NCI-H526 (cell line): ENCODE results near the gene STAT5A.
"Not testable (repeated sequence)": the region's sequence is repeated elsewhere in the genome, so short reads cannot be mapped to it uniquely, and the experiment has no call there.

Source experiments
- DNase-seq, 2 experiments: peaks; one replicate each; lab custom pipeline; 2025; lab: John Stamatoyannopoulos, UW

The STAT5A gene

DNA sequence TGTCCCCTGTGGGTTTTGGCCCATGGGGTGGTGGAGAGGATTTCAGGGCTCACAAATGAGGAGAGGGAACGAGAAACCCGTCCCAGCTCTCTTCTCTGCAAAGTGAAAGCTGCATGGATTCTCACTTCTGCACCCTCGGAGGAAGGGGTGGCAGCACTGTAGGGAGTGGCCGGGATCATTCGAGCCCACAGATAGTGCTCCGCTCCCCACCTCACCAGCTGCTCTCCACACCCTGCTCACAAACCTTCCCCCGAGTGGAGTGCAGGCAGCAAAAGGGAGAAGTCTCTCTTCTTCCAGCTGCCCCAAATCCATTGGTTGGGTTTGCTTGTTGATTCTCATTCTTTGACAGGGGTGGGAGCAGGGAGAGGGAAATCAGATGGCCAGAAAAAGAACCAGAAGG lies 20.1 kb downstream of the STAT5A start:
- DNase-seq: no peak

DNA sequence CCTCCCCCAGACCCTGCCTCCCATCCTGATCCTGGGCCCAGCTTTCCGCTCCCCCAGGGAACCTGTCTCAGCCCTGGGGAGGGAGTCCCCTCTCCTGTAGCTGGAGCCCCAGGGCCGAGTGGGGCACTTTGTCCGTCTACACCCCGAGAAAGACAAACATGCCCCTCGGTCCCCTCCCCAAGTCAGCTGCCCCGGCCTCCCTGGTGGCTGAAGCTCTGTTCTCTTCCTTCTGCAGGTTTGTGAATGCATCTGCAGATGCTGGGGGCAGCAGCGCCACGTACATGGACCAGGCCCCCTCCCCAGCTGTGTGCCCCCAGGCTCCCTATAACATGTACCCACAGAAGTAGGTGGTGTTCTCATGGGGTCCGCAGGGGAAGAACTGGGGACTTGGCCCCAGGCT lies 20.8 kb downstream of the STAT5A start:
- DNase-seq: no peak

DNA sequence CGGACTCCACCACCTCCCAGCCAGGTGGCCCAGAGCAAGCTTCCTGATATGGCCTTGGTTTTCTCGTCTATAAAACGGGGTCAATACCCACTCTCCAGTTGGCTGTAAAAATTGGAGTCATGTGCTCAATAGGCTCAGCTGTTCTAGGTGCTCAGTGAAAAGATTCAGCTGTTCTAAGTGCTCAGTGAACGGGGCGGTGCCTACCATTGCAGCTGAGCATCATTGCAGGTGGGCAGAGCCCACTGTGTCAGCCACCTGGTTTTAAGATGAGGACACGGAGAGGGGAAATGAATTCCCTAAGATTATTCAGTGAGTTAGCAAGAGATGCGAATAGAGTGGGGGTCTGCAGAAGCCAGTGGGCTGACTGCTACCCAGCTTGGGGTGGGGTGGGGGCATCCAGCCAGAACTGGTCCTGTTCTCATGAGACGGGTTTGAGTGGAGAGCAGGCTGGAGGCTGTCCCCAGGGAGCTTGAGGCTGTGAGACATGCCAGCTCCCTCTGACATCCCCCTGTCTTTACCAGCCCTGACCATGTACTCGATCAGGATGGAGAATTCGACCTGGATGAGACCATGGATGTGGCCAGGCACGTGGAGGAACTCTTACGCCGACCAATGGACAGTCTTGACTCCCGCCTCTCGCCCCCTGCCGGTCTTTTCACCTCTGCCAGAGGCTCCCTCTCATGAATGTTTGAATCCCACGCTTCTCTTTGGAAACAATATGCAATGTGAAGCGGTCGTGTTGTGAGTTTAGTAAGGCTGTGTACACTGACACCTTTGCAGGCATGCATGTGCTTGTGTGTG lies 21.9 kb downstream of the STAT5A start:
- DNase-seq: no peak

DNA sequence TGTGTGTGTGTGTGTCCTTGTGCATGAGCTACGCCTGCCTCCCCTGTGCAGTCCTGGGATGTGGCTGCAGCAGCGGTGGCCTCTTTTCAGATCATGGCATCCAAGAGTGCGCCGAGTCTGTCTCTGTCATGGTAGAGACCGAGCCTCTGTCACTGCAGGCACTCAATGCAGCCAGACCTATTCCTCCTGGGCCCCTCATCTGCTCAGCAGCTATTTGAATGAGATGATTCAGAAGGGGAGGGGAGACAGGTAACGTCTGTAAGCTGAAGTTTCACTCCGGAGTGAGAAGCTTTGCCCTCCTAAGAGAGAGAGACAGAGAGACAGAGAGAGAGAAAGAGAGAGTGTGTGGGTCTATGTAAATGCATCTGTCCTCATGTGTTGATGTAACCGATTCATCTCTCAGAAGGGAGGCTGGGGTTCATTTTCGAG lies 22.5 kb downstream of the STAT5A start:
- no peak for DNase-seq

DNA sequence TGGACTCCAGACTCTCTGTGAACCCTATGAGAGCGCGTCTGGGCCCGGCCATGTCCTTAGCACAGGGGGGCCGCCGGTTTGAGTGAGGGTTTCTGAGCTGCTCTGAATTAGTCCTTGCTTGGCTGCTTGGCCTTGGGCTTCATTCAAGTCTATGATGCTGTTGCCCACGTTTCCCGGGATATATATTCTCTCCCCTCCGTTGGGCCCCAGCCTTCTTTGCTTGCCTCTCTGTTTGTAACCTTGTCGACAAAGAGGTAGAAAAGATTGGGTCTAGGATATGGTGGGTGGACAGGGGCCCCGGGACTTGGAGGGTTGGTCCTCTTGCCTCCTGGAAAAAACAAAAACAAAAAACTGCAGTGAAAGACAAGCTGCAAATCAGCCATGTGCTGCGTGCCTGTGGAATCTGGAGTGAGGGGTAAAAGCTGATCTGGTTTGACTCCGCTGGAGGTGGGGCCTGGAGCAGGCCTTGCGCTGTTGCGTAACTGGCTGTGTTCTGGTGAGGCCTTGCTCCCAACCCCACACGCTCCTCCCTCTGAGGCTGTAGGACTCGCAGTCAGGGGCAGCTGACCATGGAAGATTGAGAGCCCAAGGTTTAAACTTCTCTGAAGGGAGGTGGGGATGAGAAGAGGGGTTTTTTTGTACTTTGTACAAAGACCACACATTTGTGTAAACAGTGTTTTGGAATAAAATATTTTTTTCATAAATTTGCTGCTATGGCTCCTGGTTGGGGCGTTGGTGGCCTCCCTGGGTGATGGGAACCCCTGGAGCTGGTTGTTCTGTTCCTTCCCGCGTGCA lies 23.1 kb downstream of the STAT5A start:
- DNase-seq: peak; percentile 8 to 56

DNA sequence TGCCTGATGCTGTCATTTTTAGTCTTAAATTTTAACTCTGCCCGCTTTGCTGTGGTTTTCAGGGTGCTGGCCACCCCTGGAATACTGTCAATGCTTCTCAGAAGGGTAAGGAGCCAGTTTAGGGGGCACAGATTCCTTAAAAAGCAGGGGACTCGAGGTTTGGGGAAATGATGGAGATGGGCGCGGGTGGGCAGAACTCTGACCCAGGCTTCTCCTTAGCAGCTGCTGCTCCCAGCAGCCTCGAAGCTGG lies 23.7 kb downstream of the STAT5A start:
- no peak for DNase-seq

DNA sequence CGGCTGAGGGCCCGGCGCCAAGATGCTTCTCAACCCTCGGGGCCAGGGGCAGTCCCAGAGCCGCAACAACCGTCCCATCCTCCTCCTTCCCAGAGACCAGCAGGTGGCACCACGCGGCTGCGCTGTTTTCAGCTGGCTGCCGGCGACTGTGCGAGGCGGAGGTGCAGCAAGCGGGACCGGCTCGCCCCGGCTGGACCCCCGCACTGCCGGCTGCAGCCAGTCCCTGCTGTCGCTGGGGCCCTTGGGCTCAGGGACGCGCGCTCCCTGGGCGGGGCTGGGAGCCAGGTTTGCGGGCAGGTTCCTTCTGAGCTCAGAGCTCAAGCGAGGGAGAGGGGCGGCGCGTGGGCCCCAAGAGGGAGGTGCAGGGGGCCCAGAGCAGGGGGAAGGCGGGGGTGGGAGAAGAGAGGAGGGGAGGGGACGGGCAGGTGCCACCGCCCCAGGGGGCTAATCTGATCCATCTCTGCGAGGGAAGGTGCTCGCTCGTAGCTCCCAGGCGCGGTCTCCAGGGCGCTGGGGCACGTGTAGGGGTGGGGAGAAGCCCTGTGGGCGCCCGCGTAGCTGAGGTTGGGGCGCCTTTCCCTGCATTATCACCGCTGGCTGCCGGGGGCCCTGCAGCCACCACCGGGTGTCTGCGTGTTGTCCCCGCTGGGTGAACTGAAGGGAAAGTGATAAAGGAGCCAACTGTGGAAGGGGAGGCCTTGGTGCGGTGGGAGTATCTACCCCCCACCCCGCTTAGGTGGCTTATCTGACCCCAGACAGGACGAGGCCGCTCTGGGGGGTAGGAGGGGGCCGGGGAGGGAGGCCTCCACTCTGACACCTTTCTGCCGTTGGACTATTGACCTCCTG lies 24.2 kb downstream of the STAT5A start:
- peak; percentile 79 to 95 for DNase-seq

DNA sequence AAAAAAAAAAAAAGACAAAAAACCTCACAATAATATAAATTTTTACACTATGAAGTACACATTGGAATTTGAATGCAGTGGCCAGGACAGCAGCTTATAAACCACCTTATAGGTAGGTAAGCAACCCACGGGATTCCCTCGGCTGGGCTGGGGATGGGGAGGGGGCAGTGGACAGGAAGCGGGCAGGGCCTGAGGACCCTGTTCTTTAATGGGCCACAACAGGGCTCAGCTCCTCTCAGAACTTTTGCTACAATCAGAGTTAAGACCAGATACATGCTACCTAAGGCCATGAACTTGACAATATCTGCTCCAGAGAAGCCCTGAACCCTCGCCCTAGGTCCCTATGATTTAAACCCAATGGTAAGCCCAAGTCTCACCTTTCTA lies 25.1 kb downstream of the STAT5A start:
- no peak for DNase-seq

DNA sequence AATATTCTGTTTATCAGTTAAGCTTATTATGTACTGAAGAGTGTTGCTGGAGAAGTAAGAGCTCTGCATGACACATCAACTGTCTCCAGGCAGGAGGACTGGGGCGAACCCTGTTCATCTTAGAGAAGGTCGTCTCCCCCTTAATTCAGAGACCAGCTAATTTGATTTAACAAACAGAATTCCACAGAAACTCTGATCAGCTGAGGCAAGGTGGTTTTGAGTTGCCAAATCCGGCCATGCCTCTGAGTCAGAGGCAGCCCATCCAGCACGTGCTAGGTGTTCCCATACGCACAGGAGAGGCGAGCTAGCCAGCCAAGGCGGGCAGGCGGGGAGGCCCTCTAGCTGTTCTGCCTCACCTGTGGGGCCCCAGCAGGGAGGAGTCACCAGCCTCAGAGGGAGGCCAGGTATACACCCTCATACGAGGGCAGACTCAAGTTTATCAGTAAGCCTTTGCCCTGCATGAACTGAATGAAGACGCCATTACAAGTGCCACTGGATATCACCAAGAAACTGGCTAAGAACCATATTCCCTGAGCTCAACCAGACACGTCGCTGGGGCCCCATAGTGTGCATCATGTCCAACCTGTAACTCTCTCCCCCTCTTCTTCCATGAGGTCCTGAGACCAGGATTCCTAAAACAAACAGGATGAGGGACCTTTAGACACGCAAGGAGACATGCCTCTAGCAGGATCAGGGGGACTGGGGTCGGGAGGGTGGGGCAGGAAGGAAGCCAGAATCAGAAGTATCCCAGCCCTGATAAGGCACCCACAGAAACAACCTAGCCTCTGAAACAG lies 25.7 kb downstream of the STAT5A start:
- DNase-seq: no peak

DNA sequence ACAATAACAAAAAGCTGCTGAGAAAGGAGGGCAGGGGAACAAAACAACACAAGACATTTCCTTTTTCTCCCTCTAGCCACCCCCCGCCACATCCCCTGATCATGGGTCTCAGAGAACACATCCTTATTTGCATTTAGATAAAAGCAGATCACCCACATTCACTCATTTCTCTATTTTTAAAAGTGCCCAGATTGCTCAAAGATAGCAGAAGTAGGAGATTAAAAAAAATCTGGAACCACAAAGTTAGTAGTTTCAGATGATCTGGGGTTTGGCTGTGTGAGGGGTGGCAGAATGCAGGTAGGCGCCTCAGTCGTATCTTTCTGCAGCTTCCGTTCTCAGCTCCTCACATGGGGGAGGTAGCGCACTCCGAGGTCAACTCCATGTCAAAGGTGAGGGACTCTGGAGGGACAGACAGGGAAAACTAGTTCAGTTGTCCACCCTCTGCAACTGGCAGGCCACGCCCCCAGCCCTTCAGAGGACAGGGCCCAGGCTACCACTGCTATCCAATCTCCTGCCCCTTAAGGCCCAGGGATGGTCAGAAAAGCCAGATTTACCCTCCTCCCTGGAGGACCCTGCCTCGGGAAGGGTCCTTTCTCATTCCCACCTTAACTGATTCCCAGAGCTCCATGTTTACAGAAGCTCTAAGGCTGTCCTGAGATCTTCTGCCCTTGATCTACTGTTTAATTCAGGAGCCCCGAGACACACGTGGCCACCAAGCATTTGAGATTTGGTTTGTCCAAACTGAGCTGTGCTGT lies 27.3 kb downstream of the STAT5A start:
- no peak for DNase-seq

DNA sequence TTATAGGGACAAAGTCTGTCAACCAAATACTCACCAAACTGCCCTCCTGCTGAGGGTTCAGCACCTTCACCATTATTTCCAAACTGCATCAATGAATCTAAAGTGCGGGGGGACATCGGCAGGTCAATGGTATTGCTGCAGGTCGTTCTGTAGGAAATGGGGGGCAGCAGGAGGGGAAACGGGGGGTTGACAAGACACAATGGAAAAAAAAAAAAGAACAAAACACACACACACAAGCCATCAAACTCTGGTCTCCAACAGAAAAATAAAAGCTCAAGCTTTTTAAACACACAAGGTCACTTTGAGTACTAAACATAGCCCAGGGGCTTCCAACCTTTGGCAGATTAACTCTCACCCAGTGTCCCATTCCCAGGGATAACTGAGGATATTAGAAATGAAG lies 28.5 kb downstream of the STAT5A start:
- no peak for DNase-seq

DNA sequence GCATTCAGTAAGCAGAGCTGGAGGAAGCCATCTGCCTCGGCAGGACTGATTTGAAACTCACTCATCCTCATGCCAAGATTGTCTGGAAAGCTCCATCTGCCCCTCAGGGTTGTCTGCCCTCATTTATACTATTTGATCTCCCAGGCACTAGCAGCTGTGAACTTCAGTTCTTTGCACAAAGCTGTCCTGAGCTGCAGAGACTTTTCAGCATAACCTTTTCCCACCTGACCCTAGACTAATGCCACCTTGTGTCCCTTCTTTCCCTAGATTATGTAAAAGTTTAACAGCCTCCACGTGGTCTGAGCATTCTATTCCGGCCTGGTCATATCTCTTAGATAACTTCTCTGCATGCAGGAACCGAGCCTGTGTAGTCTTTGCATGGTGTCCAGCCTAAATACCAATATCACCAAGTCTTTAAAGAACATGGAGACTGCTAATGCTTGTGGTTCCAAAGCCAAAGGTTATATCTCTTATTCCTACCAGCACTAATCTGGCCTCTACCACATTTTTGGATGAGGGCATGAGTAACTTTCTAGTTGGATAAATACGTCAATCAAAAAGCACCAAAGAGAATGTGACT lies 29.1 kb downstream of the STAT5A start:
- no peak for DNase-seq

DNA sequence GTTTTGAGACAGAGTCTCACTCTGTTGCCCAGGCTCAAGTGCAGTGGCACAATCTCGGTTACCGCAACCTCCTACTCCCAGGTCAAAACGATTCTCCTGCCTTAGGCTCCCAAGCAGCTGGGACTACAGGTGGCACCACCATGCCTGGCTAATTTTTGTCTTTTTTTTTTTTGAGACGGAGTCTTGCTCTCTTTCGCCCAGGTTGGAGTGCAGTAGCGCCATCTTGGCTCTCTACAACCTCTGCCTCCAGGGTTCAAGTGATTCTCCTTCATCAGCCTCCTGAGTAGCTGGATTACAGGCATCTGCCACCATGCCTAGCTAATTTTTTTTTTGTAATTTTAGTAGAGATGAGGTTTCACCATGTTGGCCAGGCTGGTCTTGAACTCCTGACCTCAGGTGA lies 29.7 kb downstream of the STAT5A start:
- DNase-seq: not testable (repeated sequence)

DNA sequence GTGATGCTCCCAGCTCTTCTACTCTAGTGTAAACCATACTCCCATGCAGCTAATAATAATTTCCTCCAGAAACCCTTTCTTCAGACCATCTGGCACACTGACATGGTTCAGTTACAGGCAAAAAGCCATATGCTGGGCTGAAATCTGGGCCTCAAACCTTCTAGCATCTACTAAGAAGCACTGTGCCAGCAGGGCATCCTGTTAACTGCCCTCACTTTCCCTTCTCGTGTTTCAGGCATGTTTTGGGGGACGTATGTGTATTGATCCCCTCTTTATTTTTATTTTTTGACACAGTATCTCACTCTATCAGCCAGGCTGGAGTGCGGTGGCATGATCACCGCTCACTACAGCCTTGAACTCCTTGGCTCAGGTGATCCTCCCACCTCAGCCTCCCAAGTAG lies 33.3 kb downstream of the STAT5A start:
- DNase-seq: no peak

DNA sequence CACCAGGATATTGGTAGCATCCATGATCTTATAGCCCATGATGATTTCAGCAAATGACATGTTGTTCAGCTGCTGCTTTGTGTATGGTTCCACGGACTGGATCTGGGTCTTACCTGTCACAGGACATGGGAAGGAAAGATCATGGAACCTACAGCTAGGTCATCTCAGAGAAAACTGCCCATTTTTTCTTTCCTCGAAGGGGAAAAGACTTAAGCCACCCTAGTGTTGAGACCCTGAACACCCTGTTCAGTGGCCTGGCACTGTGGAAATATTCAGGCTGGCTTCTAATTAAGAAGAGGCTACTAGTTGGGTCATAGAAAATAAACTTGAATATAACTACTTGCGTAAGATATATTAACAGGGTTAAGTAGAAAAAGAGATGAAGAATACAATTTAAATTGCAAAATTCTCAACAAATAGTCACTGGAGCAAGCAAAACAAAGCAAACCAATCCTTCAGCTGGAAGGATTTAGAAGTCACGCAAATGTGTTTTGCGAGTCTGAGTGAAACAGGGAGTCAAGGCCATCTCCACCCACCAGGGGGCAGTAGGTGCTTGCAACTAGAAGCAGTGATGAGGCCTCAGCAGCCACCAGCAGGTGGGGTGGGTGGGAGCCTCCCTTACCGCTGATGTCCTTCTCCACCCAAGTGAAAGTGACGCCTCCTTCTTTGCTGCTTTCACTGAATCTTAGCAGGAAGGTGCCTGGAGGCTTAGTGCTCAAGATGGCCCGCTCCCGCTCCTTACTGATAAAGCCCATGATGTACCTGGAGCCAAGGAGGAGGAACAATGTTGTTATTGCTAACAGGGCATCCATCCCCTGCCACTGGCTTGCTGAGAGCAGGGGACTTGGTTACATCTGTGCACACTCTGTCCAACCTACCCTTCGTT lies 34.3 kb downstream of the STAT5A start:
- DNase-seq: peak; percentile 71 to 93

DNA sequence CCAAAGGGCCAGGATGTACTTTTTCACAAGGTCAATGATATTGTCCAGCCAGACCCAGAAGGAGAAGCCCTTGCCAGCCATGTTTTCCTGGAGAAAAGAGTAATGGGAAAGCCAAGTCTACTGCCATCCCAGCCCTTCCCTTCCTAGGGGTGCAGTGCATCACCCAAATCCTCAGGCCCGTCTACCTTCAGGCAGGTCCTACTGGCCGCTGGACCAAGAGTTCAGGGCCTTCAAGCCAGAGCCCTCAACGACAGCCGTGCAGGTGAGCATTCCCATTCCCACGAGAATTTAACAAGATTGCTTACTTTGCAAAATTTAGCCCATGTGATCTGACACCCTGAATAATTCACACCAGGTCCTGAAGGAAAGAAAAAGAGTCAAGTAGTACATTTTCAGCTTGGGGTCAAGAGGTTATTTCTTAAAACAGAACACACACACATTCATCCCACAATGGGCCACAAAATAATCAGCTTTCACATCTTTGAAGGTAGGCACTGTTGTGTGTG lies 35.0 kb downstream of the STAT5A start:
- no peak for DNase-seq

DNA sequence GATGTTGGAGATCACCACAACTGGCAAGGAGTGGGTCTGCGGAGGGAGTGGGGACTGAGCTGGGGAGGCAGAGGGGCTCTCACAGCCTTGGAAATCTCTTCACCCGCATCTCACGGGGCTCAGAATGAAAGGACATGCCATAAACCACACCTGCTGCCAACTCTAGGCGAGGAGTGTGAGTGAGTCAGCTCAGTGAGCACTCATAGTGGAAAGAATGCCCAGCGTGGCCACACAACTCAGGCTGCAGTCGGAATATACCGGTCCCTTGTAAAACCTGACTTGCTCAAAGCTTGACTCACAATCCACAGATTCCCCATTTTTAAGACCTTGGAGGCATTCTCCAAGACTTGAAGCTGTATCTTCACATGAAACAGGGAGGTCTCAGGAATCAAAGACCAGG lies 36.7 kb downstream of the STAT5A start:
- DNase-seq: no peak

DNA sequence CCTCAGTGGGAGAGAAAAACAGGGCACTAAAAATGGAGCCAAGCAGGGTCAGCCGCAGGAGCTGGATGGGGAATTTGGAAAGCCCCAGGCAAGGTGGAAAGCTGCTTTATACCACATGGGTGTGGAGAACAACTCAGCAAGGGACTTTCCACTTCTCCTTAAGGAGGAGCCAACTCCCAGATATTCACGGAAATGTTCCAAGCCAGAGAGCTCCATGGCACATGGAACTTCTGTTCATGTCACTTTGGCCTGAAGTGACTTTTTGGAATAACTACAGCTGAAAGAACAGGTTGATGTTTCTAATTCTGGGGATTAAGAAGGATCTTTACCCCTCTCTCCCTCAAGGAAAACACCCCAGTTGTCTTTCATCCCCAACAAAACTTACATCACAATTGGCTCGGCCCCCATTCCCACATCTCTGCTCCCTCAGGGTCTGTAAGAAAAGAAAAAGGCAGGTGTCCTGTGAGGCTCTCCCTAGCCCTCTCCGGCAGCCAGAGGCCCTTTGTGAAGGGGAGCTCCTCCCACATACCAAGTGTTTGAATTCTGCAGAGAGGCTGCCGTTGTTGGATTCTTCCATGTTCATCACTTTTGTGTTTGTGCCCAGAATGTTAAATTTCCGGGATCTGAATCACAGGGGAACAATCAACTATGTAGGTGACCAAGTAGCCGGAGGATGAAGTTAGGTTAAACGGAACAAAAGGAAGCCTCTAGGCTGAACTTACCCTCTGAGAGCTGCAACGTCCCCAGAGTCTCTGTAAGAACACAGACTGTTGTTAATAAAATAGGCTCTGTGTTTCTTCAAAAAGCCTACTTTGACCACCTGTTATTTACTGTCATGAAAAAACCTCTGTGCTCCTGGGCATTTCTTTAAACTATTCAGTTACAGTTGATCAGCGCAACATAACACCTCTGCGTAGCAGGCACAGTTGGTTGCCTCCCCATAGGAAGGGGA lies 41.0 kb downstream of the STAT5A start:
- DNase-seq: no peak
